GM21526 (cell line): Measurements from ENCODE around the gene USP40.

Experiments used
- ATAC-seq: cut with Tn5 transposase; IDR thresholded peaks from one replicate; pipeline ENCODE4 v1.9.1; 2021; ENCODE audit warnings: moderate library complexity; ENCODE audit not compliant: unreplicated experiment, low FRiP score

The USP40 gene

DNA sequence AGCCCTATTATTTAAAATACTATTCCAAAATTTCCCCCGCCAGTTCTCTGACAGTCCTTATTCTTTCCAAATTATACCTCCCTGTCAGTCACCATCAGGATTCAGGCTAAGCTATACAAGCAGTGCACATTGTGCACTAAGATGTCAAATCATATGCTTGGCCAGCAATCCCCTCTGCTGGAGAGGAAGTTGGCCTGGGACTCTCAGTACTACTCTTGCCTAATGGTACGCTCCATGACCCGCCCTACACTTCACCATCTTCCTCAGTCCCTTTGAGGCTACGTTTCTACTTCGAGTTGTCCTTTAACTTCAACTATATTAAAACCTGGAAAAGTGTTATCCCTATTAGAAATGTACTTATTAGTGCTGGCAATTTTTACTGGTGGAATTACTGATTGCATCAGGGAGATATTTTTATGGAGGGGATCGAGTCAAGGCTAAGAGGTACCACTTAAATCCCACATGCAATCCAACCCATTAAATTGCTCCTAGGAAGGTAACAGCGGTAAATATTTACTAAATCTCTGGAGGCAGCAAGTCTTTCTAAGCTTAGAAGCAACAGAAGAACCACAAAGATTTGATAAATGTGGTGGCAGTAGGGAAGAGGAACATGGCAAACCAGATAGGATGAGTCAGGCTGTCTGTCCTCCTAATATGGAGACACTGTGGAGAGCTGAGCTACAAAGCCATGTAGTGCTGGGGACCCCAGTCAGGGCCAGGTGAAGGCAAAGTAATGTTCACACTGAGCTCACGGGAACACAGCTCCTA, 2.7 kb downstream of the USP40 start:
- no peak for ATAC-seq

DNA sequence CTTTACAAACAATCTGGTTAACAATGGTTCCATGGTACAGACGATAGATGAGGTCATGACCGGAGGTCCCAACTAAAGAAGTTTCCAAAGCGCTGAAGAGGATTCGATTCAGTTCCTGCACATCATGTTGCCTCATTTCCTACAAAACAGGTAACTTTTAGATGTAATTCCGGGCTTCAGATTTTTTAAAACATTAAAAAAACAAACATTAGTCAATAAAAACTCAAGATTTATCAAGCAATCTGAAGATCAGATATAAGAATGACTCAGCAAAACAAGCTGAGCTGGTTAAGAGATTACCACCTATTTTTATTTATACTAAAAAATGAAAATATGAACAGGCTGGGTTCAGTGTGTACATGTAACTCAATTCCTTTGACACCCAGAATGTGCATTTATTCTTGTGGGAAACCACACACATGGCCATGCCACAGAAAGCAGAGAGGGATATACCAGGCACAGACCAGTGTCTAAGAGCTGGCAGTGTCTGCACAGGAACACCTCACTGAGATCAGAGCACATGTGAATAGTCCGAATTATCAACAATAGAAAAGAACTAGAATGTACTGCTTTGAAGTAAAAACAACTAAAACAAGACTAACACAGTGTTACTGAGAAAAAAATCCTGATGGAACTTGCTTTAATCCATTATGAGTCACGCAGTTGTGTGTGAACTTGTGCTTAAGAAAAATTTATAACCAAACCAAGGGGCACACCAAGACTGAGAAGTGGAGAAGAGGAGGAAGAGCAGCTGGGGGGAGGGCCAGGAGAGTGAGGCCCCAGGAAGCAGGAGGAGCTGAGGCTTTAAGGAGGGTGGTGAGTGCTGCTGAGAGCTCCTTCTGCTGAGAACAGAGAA, 9.5 kb downstream of the USP40 start:
- ATAC-seq, result no peak

DNA sequence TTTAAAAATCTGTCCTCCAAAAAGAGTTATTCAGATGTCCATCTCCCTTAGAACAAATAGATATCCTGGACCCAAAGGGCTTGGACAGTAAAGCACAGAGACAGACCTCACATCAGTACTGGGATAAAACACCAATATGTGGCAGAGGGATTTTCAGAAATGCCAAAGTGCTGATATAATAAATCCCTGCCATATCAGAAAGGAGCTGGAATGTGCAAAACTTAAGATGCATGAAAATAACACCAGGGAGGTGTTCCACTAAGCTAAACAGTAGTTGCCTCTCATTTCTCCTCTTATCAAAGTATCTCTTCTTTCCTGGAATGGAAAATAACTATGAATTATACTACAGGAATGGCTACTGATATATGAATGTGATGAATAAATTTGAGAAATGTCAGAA, 13.2 kb downstream of the USP40 start:
- ATAC-seq, result no peak

DNA sequence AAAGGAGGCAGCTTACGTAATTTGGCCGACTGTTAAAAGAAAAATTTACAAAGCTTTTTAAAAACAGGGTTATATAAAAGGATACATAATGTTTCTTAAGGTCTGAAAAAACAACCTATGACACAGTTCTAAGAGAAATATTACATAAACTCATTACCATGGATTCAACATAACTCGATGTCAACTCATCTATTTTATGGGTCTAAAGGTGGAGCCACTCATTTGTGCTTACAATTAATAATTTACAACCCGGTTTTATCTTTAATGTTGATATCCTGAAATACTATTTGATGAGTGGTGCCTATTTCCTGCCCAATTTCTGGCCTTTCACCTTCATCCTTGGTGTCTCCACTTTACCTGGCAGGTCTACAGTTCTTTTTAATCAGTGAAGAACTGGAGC, 15.1 kb downstream of the USP40 start:
- ATAC-seq, result no peak

DNA sequence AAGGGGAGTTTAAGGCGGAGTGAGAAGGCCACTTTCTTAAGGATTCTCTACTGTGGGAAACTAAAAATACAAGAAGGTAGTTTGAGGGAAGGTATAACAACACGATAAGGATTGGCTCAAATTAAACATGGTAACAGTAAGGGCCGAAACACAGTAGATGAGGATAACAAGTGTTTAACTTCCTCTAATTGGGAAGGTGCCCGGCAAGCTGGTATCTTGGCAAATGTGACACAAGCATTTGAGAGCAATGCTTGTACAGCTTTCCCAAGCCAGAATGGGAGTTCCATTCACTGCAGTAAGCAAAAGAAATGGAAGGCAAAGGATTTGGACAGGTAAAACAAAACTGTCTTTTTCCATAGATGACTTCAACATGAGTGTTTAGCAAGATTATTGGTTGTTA, 19.8 kb downstream of the USP40 start:
- no peak for ATAC-seq

DNA sequence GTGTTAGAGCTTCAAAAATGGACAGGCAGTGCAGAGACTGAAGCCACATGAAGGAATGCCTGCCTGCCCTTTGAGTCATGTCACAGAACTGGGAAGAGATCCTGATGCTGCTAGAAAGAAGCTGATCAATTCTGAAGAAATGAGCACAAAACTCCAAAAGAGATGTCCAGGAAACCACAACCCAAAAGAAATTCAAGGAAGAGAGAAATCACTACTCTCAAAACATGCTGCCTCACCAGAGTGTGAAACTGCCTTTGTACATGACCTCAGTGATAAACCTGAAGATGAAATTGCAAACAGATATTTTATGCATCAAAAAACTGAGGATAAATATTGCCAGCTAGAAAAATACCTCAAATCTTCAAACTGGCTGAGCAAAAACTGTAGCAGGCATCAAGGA, 20.5 kb downstream of the USP40 start:
- no peak for ATAC-seq

DNA sequence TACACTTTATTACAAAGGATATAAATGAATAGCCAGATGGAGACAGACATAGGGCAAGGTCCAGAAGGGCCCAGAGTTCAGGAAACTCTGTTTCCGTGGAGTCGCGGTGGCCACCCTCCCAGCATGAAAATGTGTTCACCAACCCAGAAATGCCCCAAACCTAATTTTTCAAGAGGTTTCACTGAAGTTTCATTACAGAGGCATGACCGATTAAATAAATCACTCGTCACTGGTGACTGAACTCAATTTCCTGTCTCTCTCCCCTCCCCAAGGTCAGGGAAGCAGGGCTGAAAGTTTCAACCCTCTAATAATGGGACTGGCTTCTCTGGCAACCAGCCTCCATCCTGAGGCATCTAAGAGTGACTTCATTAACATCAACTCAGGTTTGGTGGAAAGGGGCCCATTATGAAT, 22.4 kb downstream of the USP40 start:
- ATAC-seq, result no peak

DNA sequence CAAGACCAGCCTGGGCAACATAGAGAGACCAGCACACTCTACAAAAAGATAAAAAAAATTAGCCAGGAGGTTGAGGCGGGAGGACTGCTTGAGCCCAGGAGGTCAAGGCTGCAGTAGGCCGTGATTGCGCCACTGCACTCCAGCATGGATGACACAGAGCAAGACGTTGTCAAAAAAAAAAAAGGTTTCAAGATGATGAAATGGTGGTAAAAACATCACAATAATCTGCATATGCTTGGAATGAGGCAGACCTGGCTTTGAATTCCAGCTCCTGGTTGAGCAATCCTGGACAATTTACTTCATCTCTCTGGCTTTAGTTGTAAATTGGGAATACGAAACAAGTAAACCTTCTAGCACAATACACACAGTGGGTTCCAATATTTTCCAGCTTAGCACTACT, 24.1 kb downstream of the USP40 start:
- no peak for ATAC-seq

DNA sequence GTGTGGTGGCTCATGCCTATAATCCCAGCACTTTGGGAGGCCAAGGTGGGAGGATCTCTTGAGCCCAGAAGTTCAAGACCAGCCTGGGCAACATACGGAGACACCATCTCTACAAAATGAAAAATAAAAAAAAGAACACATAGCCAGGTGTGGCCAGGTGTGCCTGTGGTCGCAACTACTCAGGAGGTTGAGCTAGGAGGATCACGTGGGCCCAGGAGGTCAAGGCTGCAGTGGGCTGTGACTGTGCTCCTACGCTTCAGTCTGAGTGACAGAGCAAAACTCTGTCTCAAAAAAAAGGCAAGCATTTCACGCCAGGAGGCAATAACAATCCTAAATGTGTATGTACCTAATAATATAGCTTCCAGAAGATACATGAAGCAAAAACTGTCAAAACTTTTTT, 27.8 kb downstream of the USP40 start:
- no peak for ATAC-seq

DNA sequence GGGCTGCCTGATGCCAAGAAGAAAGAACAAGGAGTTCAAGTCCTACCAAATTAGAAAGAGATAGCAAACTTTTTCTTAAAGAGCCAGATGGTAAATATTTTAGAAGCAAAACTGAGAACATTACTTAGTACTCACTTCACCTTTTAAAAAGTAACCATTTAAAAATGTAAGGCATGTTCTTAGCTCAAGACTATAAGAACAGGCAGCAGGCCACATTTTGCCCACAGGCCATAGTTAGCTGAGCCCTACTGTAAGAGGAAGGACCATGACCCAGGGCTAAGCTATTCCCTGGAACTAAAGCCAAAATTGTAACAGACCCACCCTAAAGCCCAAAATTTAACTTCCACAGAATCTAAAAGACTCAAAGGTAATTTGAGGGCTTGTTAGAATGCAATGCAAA, 31.3 kb downstream of the USP40 start:
- no peak for ATAC-seq

DNA sequence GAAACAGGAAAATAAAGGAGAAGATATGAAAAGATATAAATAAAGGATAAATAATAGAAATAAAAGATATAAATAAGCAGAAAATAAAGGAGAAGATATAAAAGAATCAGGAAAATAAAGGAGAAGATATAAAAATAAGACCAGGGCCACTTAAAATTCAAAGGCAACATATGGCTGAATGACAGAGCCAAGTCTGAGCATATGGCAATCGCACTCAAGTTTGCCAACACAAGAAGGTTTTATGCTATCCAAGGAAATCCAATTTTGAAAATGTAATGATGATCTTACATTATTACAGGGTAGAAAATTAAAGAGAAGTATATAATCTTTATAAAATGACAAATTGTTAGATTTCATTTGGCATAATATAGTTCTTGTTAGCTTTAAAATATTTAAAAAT, 33.6 kb downstream of the USP40 start:
- ATAC-seq, result no peak

DNA sequence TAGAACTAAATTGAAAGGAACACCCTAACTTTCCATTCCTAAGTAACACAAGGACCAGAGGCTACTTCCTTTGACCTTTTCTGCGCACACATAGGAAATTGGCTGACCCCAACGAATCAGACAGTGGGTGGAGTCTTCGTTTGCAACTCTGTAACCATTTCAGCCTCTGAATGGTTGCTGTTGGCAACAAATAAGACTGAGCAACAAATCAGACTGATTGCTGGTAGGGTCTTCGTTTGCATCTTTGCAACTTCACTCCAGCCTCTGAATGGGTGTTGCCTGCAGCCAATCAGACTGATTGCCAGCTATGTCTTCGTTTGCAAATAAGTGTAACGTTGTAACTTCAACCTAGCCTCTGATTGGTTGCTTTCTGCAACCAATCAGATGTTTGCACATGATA, 34.6 kb downstream of the USP40 start:
- ATAC-seq, result no peak

DNA sequence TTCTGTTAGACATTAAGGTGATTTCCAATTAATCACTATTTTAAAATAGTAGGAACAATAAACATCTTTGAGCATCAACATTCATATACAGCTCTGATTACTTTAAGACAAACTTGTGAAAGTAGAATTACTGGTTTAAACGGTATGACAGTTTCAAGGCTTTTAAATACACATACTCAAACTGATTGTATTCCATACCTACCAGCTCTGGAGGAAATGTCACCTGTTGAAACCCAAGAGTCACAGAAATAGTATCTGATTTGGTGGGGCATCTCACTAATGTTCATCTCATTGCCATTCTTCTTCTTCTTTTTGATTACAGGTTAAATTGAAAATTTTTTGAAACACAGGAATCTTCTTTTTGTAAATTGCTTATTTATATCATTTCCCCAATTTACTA, 36.2 kb downstream of the USP40 start:
- ATAC-seq, result no peak

DNA sequence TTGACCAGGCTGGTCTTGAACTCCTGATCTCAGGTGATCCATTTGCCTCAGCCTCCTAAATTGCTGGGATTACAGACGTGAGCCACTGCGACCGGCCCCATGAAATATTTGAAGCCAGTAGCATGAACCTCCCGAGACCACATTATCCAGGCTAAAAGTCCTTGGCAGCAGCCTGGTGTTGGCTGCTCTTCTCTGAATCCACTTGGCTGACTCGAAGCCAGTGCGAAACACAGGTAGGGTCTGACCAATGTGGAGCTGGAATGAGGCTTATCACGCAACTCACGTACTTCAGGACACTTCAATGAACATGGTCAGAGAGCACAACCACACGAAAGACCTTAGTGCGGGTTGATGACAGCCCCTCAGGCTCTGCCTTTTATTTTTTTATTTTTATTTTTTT, 38.4 kb downstream of the USP40 start:
- ATAC-seq, result no peak

DNA sequence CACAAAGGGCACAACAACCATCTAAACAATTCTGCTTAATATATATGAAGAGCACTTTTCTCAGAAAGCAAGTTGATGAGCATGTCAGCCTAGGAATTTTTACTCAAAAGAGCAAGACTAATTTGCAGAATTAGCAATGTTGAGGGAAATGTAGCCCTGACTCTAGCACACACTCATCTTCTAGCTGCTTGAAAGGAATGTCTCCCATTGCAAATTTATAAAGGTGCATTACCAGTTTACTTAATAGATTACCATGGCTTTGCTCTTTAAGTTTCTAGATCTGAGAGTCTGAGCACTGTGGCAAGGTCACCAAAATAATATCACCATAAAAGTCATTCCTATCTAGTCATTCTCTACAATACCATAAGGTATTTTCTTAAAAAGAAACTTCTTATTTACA, 40.8 kb downstream of the USP40 start:
- no peak for ATAC-seq

DNA sequence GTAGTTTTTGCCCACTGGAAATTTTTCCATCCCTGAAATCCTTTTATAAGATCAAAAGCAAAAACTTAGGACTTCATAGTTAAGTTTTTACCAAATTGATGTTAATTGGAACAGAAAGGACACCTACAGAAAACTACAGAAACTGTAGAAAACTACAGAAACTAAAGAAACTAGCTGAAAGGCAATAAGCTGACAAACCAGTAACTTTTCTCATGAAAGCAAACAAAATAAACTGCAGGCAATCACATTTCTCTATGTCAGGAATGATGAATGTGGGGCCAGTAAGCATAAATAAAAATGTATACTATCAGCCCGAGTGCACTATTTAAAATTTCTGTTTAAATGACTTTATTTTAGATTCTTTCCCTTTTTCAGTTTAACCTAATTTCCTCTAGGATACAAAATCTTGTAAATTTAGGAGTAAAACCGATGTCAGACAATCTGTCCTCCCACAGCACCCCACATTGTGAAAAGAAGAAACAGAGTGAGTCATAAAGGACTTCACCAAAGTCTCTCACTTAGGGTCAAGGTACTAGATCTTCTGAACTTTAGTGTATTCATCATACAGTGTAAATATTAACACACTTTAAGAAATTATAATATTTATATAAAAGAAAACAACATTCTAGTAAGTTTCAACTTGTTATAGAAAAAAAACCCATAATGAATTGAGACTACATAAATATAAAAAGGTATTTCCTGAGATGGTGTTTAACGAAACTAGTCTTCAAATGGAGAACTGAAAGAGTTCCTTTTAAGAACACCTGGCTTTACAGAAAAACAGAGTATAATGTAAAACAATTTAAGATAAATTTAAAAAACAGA, 46.6 kb downstream of the USP40 start:
- peak; percentile 89 for ATAC-seq

DNA sequence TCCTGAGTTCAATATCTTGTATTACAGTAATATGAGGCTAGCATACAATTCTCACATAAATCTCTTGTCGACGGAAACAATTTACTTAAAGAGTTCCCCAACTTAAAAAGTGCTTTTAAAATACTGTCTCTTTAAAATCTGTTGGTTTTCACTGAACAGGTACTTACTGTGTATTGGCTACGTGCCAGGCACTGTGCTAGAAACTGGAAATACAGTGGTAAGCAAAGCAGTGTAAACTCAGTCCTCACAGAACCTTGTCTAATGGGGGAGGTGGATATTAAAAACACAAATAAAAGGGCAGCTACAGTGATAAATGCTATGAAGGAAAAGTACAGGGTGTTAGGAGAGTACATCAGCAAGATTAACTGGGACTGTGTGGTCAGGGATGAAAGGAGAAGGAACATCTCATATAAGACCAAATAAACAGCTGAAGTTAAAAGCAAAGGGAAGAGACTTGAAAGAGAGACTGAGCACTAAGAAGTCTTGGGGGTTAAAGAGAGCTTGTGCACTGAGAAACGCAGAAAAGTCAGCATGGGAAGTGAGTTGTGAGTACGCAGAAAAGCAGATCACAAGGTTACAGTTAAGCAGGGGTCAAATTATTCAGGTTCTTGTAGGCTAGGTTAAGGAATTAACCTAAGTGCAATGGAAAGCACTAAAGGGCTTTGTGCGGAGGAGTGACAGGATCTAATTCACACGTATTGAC, 52.5 kb downstream of the USP40 start:
- no peak for ATAC-seq

DNA sequence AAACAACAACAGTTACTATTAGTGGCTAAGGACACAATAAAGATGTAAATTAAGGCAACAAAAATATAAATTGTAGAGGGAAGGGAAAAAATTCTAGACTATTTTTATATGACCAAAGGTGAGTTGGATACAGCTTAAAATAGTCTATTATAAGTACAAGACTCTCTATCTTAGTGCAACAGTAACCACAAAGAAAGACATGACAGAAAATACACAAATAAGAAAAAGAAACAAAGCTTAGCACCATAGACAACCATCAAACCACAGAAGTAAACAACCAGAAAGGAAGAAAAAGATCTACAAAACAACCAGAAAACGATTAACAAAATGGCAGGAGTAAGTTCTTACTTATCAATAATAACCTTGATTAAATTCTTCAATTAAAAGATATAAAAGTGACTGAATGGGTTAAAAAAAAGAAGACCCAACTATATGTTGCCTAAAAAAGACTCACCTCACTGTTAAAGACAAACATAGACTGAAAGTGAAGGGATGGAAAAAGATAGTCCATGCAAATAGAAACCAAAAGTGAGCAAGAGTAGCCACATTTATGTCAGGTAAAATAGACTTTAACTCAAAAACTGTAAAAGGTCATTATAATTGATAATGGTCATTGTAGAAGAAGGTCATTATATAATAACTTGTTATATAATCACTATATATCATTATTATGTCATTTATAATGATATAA, 62.5 kb downstream of the USP40 start:
- no peak for ATAC-seq

DNA sequence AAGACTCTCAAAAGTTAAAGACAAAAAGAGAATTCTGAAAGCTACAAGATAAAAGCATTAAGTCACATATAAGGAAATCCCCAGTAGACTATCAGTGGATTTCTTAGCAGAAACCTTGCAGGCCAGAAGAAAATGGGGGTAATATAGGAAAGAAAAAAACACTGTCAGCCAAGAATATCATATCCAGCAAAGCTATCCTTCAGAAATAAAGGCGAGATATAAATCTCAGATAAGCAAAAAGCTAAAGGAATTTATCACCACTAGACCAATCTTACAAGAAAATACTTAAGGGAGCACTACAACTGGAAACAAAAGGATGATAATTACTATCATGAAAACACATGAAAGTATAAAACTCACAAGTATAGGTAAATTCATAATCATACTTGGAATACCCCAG, 63.1 kb downstream of the USP40 start:
- ATAC-seq, result no peak
